Measurements from ENCODE around the gene GRM7. TPM values are rescaled to one million over a fixed set of nuclear protein-coding genes. Genes with fewer than 3 reads are reported as not detected.

The GRM7 gene
- total and polyA plus RNA-seq, 4 donors = 0.20 to 1.3 (median 0.80) TPM

DNA sequence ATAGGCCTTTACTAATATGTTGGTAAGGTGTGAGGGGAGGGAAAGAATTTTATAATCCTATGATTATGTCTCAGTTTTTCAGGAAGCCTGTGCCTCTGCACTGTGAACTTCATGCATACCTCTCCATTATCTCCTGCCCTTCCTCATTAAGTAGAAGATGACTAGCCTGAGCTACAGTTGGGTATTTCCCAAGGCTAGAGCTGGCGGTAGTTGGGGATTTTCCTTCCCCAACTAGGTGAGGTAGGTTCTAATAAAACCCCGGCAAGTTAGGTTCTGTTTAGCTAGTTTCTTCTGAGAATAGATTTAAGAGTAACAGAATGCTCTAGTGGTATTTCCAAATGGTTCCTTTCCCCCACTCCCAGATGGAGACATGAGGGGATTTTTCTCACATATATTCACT lies 414.5 kb downstream of the GRM7 start:
- DNase-seq (no peak), ATAC-seq (ENCODE audit: insufficient read depth, low FRiP score) (no peak)
- WGBS, 2 donors = 92 to 98% methylated on average over 2 of the region's 2 CpGs
- TF ChIP-seq, protein P1, sequence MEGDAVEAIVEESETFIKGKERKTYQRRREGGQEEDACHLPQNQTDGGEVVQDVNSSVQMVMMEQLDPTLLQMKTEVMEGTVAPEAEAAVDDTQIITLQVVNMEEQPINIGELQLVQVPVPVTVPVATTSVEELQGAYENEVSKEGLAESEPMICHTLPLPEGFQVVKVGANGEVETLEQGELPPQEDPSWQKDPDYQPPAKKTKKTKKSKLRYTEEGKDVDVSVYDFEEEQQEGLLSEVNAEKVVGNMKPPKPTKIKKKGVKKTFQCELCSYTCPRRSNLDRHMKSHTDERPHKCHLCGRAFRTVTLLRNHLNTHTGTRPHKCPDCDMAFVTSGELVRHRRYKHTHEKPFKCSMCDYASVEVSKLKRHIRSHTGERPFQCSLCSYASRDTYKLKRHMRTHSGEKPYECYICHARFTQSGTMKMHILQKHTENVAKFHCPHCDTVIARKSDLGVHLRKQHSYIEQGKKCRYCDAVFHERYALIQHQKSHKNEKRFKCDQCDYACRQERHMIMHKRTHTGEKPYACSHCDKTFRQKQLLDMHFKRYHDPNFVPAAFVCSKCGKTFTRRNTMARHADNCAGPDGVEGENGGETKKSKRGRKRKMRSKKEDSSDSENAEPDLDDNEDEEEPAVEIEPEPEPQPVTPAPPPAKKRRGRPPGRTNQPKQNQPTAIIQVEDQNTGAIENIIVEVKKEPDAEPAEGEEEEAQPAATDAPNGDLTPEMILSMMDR (IDR thresholded peaks at IDR 0.05; ENCODE audit: control extremely low read depth, extremely low read depth) = no peak
- Histone ChIP-seq H3K9ac (ENCODE audit: insufficient read depth in 1 of 2, low read length in 2 of 2) (no peak overlapping the region), H3K36me3 (ENCODE audit: control insufficient read depth in 4 of 4, insufficient read depth in 4 of 4, low read length in 4 of 4) (no peaks in the 10 kb centered on the region), H3K4me1 (ENCODE audit: control insufficient read depth in 5 of 5, insufficient read depth in 5 of 5, low read length in 5 of 5) (no peaks in the 10 kb centered on the region), H3K27ac (ENCODE audit: low read depth in 1 of 2, low read length in 1 of 2) (no peak overlapping the region), H3K9me3 (ENCODE audit: control insufficient read depth in 4 of 4, insufficient read depth in 3 of 4, low read length in 3 of 4) (no peaks in the 10 kb centered on the region), H3K4me3 (no peak overlapping the region), H3K27me3 (ENCODE audit: control insufficient read depth in 3 of 3, insufficient read depth in 3 of 3, low read length in 2 of 3) (no peaks in the 10 kb centered on the region)

DNA sequence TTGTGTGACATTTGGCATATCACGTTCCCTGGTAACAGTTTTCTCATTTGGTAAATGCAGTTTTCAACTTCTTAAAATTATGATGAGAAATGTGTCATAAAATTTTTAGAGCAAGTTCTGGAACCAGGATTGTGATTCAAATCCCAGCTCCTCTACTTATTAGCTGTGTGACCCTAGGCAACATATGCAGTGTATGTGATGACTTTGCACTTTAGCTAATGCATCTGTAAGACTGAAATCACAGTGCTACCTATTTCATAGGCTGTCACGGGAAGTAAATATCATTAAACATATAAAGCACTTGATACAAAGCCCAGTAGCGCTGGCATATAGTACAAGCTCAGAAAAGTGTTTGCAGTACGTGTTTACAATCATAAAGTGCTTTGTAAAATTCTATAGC lies 419.4 kb downstream of the GRM7 start:
- DNase-seq = no peak
- no peaks in the 10 kb centered on the region for H3K27me3 ChIP-seq (ENCODE audit: control insufficient read depth in 3 of 3, insufficient read depth in 3 of 3, low read length in 2 of 3)

DNA sequence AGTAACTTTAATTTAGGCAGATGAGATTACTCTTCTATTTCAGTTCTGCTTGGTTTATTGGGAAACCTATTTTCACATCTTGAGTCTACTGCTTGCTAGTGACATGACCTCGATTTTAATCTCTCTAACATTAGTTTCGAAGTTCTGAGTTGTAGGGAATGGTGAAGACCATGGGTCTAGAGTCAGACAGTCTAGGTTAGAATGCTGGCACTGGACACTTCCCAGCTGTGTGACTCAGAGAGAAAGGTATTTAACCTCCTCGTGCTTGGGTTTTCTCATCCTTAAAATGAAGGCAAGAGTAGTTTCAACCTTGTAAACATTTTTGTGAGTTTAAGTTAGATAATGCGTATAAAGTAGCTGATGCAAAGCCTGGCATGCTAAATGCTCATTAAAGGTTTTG lies 422.1 kb downstream of the GRM7 start:
- no peaks in the 10 kb centered on the region for H3K9me3 ChIP-seq (ENCODE audit: control insufficient read depth in 4 of 4, insufficient read depth in 3 of 4, low read length in 3 of 4)
- no peak overlapping the region for H3K4me3 ChIP-seq
- TF ChIP-seq, protein P1 (IDR thresholded peaks at IDR 0.05; ENCODE audit: control extremely low read depth, extremely low read depth) = no peak
- WGBS, 2 donors = 84 to 89% methylated on average over 4 of the region's 4 CpGs
- H3K27me3 ChIP-seq (ENCODE audit: control insufficient read depth in 3 of 3, insufficient read depth in 3 of 3, low read length in 2 of 3) = no peaks in the 10 kb centered on the region
- no peaks in the 10 kb centered on the region for H3K36me3 ChIP-seq (ENCODE audit: control insufficient read depth in 4 of 4, insufficient read depth in 4 of 4, low read length in 4 of 4)
- ATAC-seq (ENCODE audit: insufficient read depth, low FRiP score) = no peak
- H3K4me1 ChIP-seq (ENCODE audit: control insufficient read depth in 5 of 5, insufficient read depth in 5 of 5, low read length in 5 of 5) = no peaks in the 10 kb centered on the region
- DNase-seq = no peak
- H3K27ac ChIP-seq (ENCODE audit: low read depth in 1 of 2, low read length in 1 of 2) = no peak overlapping the region
- no peak overlapping the region for H3K9ac ChIP-seq (ENCODE audit: insufficient read depth in 1 of 2, low read length in 2 of 2)

More for the DNA sequence above, 419.4 kb downstream of the GRM7 start:
- Histone ChIP-seq H3K4me3 (no peak overlapping the region), H3K27ac (ENCODE audit: low read depth in 1 of 2, low read length in 1 of 2) (no peak overlapping the region), H3K4me1 (ENCODE audit: control insufficient read depth in 5 of 5, insufficient read depth in 5 of 5, low read length in 5 of 5) (no peaks in the 10 kb centered on the region), H3K9ac (ENCODE audit: insufficient read depth in 1 of 2, low read length in 2 of 2) (no peak overlapping the region), H3K36me3 (ENCODE audit: control insufficient read depth in 4 of 4, insufficient read depth in 4 of 4, low read length in 4 of 4) (no peaks in the 10 kb centered on the region), H3K9me3 (ENCODE audit: control insufficient read depth in 4 of 4, insufficient read depth in 3 of 4, low read length in 3 of 4) (no peaks in the 10 kb centered on the region)
- WGBS, 2 donors = 81 to 89% methylated on average over 4 of the region's 4 CpGs
- TF ChIP-seq, protein P1 (IDR thresholded peaks at IDR 0.05; ENCODE audit: control extremely low read depth, extremely low read depth) = no peak
- ATAC-seq (ENCODE audit: insufficient read depth, low FRiP score) = no peak

DNA sequence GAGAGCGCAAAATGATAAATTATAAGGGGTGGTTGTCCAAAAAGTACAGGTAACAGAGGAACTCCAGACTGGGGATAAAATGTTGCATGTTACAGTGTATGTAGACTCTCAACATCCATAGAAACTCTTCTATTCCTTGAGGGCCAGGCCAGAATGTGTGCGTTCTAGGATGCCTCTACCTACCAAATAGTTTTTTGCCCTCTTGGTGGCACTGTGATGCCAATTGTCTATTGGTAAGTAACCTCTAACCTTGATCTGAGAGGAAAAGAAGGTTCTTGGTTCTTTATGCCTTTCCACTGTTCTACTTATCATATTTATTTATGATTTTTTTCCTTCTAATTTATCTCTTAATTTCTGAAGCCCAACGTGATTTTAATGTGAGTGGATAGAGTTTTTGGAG lies 424.6 kb downstream of the GRM7 start:
- TF ChIP-seq, protein P1 (IDR thresholded peaks at IDR 0.05; ENCODE audit: control extremely low read depth, extremely low read depth) = no peak
- DNase-seq (no peak), ATAC-seq (ENCODE audit: insufficient read depth, low FRiP score) (no peak)
- Histone ChIP-seq H3K9ac (ENCODE audit: insufficient read depth in 1 of 2, low read length in 2 of 2) (no peak overlapping the region), H3K4me3 (no peak overlapping the region), H3K4me1 (ENCODE audit: control insufficient read depth in 5 of 5, insufficient read depth in 5 of 5, low read length in 5 of 5) (peaks cover 0 to 5% (median 0%) of the 10 kb centered on the region in 5 donors), H3K9me3 (ENCODE audit: control insufficient read depth in 4 of 4, insufficient read depth in 3 of 4, low read length in 3 of 4) (no peaks in the 10 kb centered on the region), H3K27ac (ENCODE audit: low read depth in 1 of 2, low read length in 1 of 2) (no peak overlapping the region), H3K36me3 (ENCODE audit: control insufficient read depth in 4 of 4, insufficient read depth in 4 of 4, low read length in 4 of 4) (no peaks in the 10 kb centered on the region), H3K27me3 (ENCODE audit: control insufficient read depth in 3 of 3, insufficient read depth in 3 of 3, low read length in 2 of 3) (no peaks in the 10 kb centered on the region)
- 52 to 56% methylated on average over 3 of the region's 3 CpGs for WGBS, 2 donors

All from lung (tissue), 12 donors.